K562 (cell line): Measurements from ENCODE around the gene EIF3J.

Experiments
- CTCF ChIP-seq, 3 experiments: IDR thresholded peaks in 2 of 3; conservative IDR thresholded peaks in 1 of 3; 2 replicates each; pipeline ENCODE4 v1.5.1; 2011 to 2012; ENCODE audit warnings: low read length in 3 of 3, mild to moderate bottlenecking in 3 of 3, control low read depth in 2 of 3, improper control_type of control experiment in 1 of 3, inconsistent platforms in 1 of 3, low read depth in 1 of 3, mixed read lengths in 1 of 3, moderate library complexity in 1 of 3; ENCODE audit not compliant: insufficient read depth in 2 of 3
- EZH2 ChIP-seq: IDR thresholded peaks from 2 replicates; pipeline ENCODE4 v1.6.1; 2012; ENCODE audit warnings: low read depth, mild to moderate bottlenecking, inconsistent platforms, low read length, borderline replicate concordance
- POLR2A ChIP-seq: fragments of 450-650 bp; conservative IDR thresholded peaks from 2 replicates; pipeline ENCODE4 v1.6.1; 2016
- POLR2AphosphoS5 ChIP-seq: IDR thresholded peaks from 2 replicates; pipeline ENCODE4 v1.6.1; 2011; ENCODE audit warnings: mild to moderate bottlenecking, low read depth, low read length, moderate library complexity; ENCODE audit not compliant: control insufficient read depth, insufficient read depth
- PURB ChIP-seq: sonication (generic); formaldehyde crosslinking; IDR thresholded peaks from 2 replicates; pipeline ENCODE4 v1.9.0; 2021; ENCODE audit warnings: low read depth, mild to moderate bottlenecking, missing genetic modification reagents
- SMC3 ChIP-seq: conservative IDR thresholded peaks from 2 replicates; pipeline ENCODE4 v1.6.1; 2011; ENCODE audit warnings: low read depth, low read length, improper control_type of control experiment; ENCODE audit not compliant: insufficient read depth
- ZNF507 ChIP-seq: conservative IDR thresholded peaks from 2 replicates; pipeline ENCODE4 v1.6.1; 2017; ENCODE audit warnings: missing genetic modification characterization, missing compliant biosample characterization

GRCh38 chr15:44490622-44491021 lies 46.3 kb upstream of the EIF3J start:
- TF ChIP-seq ZNF507 (no peak), POLR2AphosphoS5 (no peak), POLR2A (no peak), CTCF (IDR thresholded peaks at IDR 0.05 in 2 of 3, conservative IDR thresholded peaks at IDR 0.05 in 1 of 3; ENCODE audit: insufficient read depth in 2 of 3, low read depth in 1 of 3, low read length in 3 of 3) (no peak), SMC3 (no peak), EZH2 (no peak), PURB (CRISPR knock-in tag) (no peak)
